Endothelial cell (in vitro differentiated cells): Measurements from ENCODE around the gene C1orf94. TPM values are rescaled to one million over a fixed set of nuclear protein-coding genes. Genes with fewer than 3 reads are reported as not detected.

Source experiments
- total RNA-seq: library from RNA; stranded (reverse); fragmentation: NEBNext Ultra II Directional; extraction: Animal tissue kit (Norgen Biotek cat#: 25700); gene quantifications from one replicate; pipeline ENCODE4 v1.2.1, GENCODE V29; 2021; ENCODE audit not compliant: unreplicated experiment

C1orf94 gene
- total RNA-seq, 1 donor from 2014 or later, result not detected

Other genes starting within 250 kb of the C1orf94 start
- gene CSMD2, start 11.7 kb upstream of the C1orf94 start, total RNA-seq, result 2.1 TPM